Measurements from ENCODE around the gene PDGFA. TPM values are rescaled to one million over a fixed set of nuclear protein-coding genes. Genes with fewer than 3 reads are reported as not detected.

Gene PDGFA
- total and polyA plus RNA-seq, 2 experiments from 2014 or later, result 6.5 to 25.6 TPM

DNA sequence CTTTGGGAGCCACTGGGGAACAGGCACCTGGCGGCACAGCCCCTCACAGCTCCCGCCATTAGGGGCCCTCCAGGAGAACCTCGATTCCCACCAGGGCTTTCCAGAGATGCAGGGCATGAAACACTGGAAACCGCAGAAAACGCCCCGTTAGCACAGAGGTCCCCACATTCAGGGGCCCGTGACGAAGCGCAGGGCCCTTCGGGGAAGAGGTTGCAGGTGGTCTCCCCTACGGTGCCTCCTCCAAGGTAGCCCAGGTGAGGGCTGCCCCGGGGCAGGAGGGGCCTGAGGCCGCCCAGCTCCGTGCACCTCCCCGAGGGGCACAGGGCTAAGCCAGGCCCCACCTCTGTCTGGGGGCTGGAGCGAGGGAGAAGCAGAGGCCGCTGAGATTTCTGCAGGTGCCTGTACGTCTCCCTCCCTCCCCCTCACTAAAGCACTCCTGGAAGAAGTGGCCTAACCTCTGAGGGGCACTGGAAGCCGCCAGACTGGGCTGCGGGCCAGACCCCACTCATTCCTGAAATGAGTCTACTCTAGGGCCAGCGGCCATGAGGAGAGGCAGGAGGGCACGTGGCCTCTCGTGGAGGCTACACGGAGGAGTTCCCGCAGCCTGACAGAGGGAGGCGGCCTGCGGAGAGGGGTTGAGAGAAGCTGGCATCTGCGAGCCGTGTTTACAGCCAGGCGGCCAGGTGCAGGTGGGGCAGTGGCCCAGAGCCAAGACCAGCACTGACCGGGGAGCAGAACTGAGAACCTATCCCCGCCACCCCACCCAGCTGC lies 6.9 kb downstream of the PDGFA start:
- Histone ChIP-seq H3K4me1 (ENCODE audit: low read depth) (peaks cover 12% of the 10 kb centered on the region), H3K4me3 (no peak overlapping the region), H3K27ac (no peak overlapping the region), H3K27me3 (peaks cover 6% of the 10 kb centered on the region), H3K9me3 (ENCODE audit: low read depth) (no peaks in the 10 kb centered on the region), H3K36me3 (no peaks in the 10 kb centered on the region)
- DNase-seq (ENCODE audit: low read depth in 1 of 2, low spot score in 1 of 2), result peak in 1 of 2 donors; percentile 23
- TF ChIP-seq, protein P1, sequence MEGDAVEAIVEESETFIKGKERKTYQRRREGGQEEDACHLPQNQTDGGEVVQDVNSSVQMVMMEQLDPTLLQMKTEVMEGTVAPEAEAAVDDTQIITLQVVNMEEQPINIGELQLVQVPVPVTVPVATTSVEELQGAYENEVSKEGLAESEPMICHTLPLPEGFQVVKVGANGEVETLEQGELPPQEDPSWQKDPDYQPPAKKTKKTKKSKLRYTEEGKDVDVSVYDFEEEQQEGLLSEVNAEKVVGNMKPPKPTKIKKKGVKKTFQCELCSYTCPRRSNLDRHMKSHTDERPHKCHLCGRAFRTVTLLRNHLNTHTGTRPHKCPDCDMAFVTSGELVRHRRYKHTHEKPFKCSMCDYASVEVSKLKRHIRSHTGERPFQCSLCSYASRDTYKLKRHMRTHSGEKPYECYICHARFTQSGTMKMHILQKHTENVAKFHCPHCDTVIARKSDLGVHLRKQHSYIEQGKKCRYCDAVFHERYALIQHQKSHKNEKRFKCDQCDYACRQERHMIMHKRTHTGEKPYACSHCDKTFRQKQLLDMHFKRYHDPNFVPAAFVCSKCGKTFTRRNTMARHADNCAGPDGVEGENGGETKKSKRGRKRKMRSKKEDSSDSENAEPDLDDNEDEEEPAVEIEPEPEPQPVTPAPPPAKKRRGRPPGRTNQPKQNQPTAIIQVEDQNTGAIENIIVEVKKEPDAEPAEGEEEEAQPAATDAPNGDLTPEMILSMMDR (IDR thresholded peaks at IDR 0.05; ENCODE audit: low read depth, low read length), result no peak

DNA sequence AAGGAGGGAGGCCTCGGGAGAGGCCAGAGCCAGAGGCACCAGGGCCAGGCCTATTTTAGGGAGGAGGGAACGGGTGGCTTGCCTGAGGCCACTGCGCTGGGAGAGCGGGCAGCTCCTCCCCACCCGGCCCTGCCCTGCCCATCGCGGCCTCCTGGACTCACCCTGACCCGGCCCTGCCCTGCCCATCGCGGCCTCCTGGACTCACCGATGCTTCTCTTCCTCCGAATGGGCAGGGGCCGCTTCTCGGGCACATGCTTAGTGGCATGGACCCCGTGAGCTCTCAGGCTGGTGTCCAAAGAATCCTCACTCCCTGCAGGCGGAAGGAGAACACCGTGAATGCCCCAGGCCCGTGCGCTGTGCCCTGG lies 7.5 kb downstream of the PDGFA start:
- TF ChIP-seq, protein P1 (IDR thresholded peaks at IDR 0.05; ENCODE audit: low read depth, low read length), result no peak
- peaks cover 6% of the 10 kb centered on the region for H3K27me3 ChIP-seq
- H3K36me3 ChIP-seq, result no peaks in the 10 kb centered on the region

DNA sequence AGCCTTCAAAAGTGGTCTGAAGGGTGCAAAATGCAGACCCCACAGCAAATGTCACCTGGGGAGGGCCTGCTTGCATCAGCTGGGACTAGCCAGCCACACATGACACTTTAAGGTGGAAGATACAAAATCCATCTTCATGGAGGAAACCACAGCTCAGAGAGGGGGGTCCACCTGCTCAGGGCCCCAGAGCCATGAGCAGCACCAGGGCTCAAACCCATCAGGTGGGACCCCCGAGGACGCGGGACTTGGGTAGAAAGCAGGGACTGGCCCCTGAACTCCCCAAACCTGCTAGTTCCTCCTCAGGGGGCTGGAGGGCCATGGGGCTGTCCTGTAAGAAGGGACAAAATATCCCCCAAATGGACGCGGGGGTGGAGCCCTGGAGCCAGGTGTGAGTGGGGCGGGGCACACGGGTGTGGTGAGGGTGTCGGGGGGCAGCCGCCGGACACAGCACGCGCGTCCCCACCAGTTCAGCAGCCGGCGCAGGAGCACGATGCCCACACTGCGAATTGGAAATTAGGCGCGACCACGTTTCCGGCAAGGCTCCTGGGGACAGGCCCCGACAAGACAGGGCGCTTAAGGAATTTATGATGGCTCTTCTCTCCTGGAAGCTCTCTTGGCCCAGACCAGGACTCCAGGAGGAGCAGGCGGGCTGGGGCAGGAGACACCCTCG lies 8.0 kb downstream of the PDGFA start:
- H3K9me3 ChIP-seq (ENCODE audit: low read depth), result no peaks in the 10 kb centered on the region
- TF ChIP-seq, protein P1 (IDR thresholded peaks at IDR 0.05; ENCODE audit: low read depth, low read length), result no peak
- no peaks in the 10 kb centered on the region for H3K36me3 ChIP-seq
- no peak overlapping the region for H3K27ac ChIP-seq
- peaks cover 12% of the 10 kb centered on the region for H3K4me1 ChIP-seq (ENCODE audit: low read depth)
- peaks cover 6% of the 10 kb centered on the region for H3K27me3 ChIP-seq
- no peak overlapping the region for H3K4me3 ChIP-seq
- DNase-seq (ENCODE audit: low read depth in 1 of 2, low spot score in 1 of 2), result no peak

More for the DNA sequence above, 7.5 kb downstream of the PDGFA start:
- no peak overlapping the region for H3K27ac ChIP-seq
- H3K9me3 ChIP-seq (ENCODE audit: low read depth), result no peaks in the 10 kb centered on the region
- DNase-seq (ENCODE audit: low read depth in 1 of 2, low spot score in 1 of 2), result no peak
- peaks cover 12% of the 10 kb centered on the region for H3K4me1 ChIP-seq (ENCODE audit: low read depth)
- H3K4me3 ChIP-seq, result no peak overlapping the region

DNA sequence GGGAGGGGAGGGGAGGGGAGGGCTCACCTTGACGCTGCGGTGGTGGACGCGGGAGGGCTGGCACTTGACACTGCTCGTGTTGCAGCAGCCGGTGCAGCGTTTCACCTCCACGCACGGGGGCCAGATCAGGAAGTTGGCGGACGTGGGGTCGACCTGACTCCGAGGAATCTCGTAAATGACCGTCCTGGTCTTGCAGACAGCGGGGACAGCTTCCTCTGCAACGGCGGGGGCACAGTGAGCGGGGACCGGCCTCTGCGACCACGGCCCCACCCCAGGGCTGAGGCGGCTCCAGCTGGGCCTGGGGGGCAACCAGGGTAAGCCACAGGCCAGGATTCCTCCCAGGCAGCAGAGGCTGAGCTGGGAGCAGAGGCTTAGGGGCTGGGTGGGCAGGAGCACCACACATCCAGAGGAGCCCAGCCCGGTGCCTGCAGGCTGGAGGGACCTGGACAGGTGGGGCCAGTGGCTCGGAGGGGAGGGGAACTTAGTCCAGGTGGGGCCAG lies 8.8 kb downstream of the PDGFA start:
- H3K36me3 ChIP-seq, result no peaks in the 10 kb centered on the region
- H3K9me3 ChIP-seq (ENCODE audit: low read depth), result no peaks in the 10 kb centered on the region

DNA sequence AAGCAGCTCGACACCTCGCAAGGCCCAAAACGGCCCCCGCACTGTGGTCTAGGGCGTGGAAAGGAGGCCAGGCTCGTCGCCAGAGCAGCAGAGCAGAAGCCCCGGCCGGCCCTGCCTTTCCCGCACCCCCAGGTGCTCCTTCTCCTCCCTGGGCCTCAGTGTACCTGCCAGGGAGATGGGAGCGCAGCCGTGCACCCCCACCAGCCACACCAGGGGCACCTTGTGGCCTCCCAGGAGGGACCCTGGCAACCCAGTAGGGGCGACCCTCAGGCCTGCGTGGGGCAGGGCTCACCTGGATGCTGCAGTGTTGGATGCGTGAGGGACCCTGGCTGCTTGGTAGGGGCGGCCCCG lies 9.5 kb downstream of the PDGFA start:
- no peaks in the 10 kb centered on the region for H3K36me3 ChIP-seq
- no peak for DNase-seq (ENCODE audit: low read depth in 1 of 2, low spot score in 1 of 2)
- TF ChIP-seq, protein P1 (IDR thresholded peaks at IDR 0.05; ENCODE audit: low read depth, low read length), result no peak
- H3K9me3 ChIP-seq (ENCODE audit: low read depth), result no peaks in the 10 kb centered on the region
- peaks cover under 1% of the 10 kb centered on the region for H3K4me1 ChIP-seq (ENCODE audit: low read depth)
- H3K27me3 ChIP-seq, result no peaks in the 10 kb centered on the region
- no peak overlapping the region for H3K4me3 ChIP-seq
- H3K27ac ChIP-seq, result no peak overlapping the region

More for the DNA sequence above, 8.8 kb downstream of the PDGFA start:
- TF ChIP-seq, protein P1 (IDR thresholded peaks at IDR 0.05; ENCODE audit: low read depth, low read length), result no peak
- peaks cover 3% of the 10 kb centered on the region for H3K27me3 ChIP-seq
- DNase-seq (ENCODE audit: low read depth in 1 of 2, low spot score in 1 of 2), result no peak
- H3K27ac ChIP-seq, result no peak overlapping the region
- no peak overlapping the region for H3K4me3 ChIP-seq
- H3K4me1 ChIP-seq (ENCODE audit: low read depth), result peaks cover 6% of the 10 kb centered on the region
